Calu3 (cell line): ENCODE data around the gene IKZF1. TPM values are rescaled to one million over a fixed set of nuclear protein-coding genes. Genes with fewer than 3 reads are reported as not detected.

Source experiments
- BruUV-seq: library from RNA; stranded (reverse); fragments of 400-500 nt; replicated peaks from 2 replicates; lab custom pipeline; 2021; lab: Mats Ljungman, UMichigan
- CTCF ChIA-PET: fragments of 300-600 bp; sonication (Branson Sonifier 250); formaldehyde crosslinking; loops from one replicate; lab custom pipeline; 2022; ENCODE audit warnings: antibody characterized with exemption; lab: Charles Lee
- DNase-seq: peaks from one replicate; pipeline ENCODE4 v3.0.0; 2022
- H3K27ac Mint-ChIP-seq: one replicate; pipeline ENCODE4 v1.8.0; 2022; ENCODE audit warnings: mixed read lengths; ENCODE audit not compliant: unreplicated experiment
- H3K27me3 Mint-ChIP-seq: one replicate; pipeline ENCODE4 v1.8.0; 2022; ENCODE audit warnings: mixed read lengths; ENCODE audit not compliant: unreplicated experiment
- H3K36me3 Mint-ChIP-seq: one replicate; pipeline ENCODE4 v1.8.0; 2022; ENCODE audit warnings: mild to moderate bottlenecking, moderate library complexity, mixed read lengths; ENCODE audit not compliant: insufficient read depth, unreplicated experiment
- H3K4me1 Mint-ChIP-seq: one replicate; pipeline ENCODE4 v1.8.0; 2022; ENCODE audit warnings: mild to moderate bottlenecking, low read depth, mixed read lengths; ENCODE audit not compliant: unreplicated experiment
- H3K4me3 Mint-ChIP-seq: one replicate; pipeline ENCODE4 v1.8.0; 2022; ENCODE audit warnings: mild to moderate bottlenecking, low read depth, moderate library complexity, mixed read lengths; ENCODE audit not compliant: unreplicated experiment
- H3K9me3 Mint-ChIP-seq: one replicate; pipeline ENCODE4 v1.8.0; 2022; ENCODE audit warnings: low read depth, mixed read lengths; ENCODE audit not compliant: unreplicated experiment
- intact Hi-C: fragments of 100-400 bp; cut with micrococcal nuclease; formaldehyde crosslinking; loops from one replicate; pipeline ENCODE4 v1.10.0; 2022; ENCODE audit not compliant: unreplicated experiment
- total RNA-seq: library from RNA; stranded (reverse); gene quantifications from 2 replicates; pipeline ENCODE4 v1.2.3, GENCODE V29; 2022
- TF ChIP-seq, protein P1 (sequence below): fragments of 200-600 bp; IDR thresholded peaks from one replicate; pipeline ENCODE4 v1.8.0; 2022; ENCODE audit warnings: antibody characterized with exemption; ENCODE audit not compliant: unreplicated experiment

The IKZF1 gene
- total RNA-seq, 1 experiment from 2014 or later = 0.28 TPM

DNA sequence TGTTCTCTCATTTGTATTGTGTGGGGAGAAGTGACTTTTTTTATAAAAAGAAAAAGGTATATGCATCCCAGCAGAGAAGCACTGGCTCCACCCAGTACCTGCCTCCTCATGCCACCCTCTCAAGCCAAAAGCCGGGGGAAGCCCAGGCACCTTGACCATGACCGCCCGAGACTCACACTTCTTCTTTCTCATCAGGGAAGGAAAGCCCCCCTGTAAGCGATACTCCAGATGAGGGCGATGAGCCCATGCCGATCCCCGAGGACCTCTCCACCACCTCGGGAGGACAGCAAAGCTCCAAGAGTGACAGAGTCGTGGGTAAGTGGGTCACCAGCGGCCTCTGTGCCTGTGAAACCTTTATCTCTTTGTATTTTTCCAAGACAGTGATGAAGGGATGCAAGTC is 22.9 kb downstream of the IKZF1 start:
- H3K4me1 Mint-ChIP-seq = no peaks in the 10 kb centered on the region
- intact Hi-C loops = no loop called here
- DNase-seq = no peak
- no peak overlapping the region for H3K27ac Mint-ChIP-seq
- no peaks in the 10 kb centered on the region for H3K36me3 Mint-ChIP-seq
- CTCF ChIA-PET = interaction anchor here (1.0 kb wide), 1 partner anchor 17 kb away, joined by 3 read pairs; no protein-coding TSS in a partner anchor
- peaks cover 84% of the 10 kb centered on the region for H3K27me3 Mint-ChIP-seq
- no peaks in the 10 kb centered on the region for H3K9me3 Mint-ChIP-seq
- TF ChIP-seq, protein P1, sequence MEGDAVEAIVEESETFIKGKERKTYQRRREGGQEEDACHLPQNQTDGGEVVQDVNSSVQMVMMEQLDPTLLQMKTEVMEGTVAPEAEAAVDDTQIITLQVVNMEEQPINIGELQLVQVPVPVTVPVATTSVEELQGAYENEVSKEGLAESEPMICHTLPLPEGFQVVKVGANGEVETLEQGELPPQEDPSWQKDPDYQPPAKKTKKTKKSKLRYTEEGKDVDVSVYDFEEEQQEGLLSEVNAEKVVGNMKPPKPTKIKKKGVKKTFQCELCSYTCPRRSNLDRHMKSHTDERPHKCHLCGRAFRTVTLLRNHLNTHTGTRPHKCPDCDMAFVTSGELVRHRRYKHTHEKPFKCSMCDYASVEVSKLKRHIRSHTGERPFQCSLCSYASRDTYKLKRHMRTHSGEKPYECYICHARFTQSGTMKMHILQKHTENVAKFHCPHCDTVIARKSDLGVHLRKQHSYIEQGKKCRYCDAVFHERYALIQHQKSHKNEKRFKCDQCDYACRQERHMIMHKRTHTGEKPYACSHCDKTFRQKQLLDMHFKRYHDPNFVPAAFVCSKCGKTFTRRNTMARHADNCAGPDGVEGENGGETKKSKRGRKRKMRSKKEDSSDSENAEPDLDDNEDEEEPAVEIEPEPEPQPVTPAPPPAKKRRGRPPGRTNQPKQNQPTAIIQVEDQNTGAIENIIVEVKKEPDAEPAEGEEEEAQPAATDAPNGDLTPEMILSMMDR = no peak
- no TSS peak for BruUV-seq
- H3K4me3 Mint-ChIP-seq = no peak overlapping the region

DNA sequence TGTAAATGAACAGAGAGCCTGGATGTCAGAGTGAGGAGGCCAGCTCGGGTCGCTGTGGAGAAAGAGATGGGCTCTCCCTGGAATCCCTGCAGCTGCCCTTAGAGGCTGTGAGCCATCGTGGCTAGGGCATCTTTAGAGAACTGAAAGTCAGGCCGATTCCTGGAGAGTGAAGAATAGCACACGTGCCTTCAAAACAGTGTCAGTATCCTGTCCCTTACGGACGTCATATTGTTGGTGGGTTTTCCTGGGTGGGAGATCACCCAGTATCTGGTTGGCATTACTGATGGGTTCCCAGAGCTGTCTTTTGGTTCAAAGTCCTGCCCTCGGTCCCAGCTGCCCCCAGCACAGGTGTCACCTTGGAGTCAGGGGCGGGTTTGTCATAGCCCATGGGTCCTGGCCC is 25.3 kb downstream of the IKZF1 start:
- H3K36me3 Mint-ChIP-seq = no peaks in the 10 kb centered on the region
- CTCF ChIA-PET = no interaction called here
- no peaks in the 10 kb centered on the region for H3K9me3 Mint-ChIP-seq
- no peak overlapping the region for H3K4me3 Mint-ChIP-seq
- H3K4me1 Mint-ChIP-seq = no peaks in the 10 kb centered on the region
- no peak overlapping the region for H3K27ac Mint-ChIP-seq
- intact Hi-C loops = no loop called here
- TF ChIP-seq, protein P1 = no peak
- peaks cover 66% of the 10 kb centered on the region for H3K27me3 Mint-ChIP-seq
- no TSS peak for BruUV-seq
- DNase-seq = no peak

DNA sequence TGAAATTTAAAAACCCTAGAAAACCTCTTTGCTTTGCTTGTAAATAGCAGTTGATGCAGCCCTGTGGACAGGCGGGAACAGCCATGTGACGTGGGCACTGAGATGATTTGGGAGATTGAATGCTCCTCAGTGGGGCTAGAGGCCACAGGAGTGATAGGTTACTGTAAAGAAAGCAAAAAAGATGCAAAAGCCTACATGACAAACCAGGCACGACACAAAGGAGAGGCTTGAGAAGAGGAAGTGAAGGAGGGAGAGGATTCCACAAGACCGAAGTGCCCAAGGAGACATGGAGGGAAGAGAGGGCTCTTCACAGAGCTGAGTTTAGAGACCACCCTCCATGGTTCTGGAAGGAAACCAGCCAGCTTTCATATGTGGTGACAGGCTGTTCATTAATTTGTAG is 25.7 kb downstream of the IKZF1 start:
- no TSS peak for BruUV-seq
- no peaks in the 10 kb centered on the region for H3K36me3 Mint-ChIP-seq
- no peak overlapping the region for H3K27ac Mint-ChIP-seq
- H3K4me3 Mint-ChIP-seq = no peak overlapping the region
- H3K4me1 Mint-ChIP-seq = no peaks in the 10 kb centered on the region
- intact Hi-C loops = no loop called here
- TF ChIP-seq, protein P1 = no peak
- H3K9me3 Mint-ChIP-seq = no peaks in the 10 kb centered on the region
- peaks cover 61% of the 10 kb centered on the region for H3K27me3 Mint-ChIP-seq
- CTCF ChIA-PET = no interaction called here
- DNase-seq = no peak

DNA sequence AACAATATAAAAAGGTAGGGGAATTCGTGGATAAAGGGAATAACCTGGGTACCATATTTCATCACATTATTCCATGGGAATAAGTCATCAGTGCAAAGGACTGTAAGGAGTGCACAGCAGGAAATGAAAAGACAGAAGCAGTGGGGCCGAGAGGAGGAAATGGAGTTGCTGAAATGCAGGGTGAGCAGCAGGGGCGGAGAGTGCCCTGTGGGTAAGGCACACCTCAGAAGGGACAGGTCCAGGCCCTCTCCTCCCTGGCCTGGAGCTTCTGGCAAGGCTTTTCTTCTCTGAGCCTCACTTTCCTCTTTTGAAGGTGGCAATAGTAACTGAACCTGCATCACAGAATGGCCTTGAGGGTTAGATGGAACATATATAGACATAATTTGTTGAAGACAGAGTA is 26.2 kb downstream of the IKZF1 start:
- Mint-ChIP-seq H3K9me3 (no peaks in the 10 kb centered on the region), H3K27me3 (peaks cover 57% of the 10 kb centered on the region), H3K4me1 (no peaks in the 10 kb centered on the region), H3K36me3 (no peaks in the 10 kb centered on the region), H3K4me3 (no peak overlapping the region), H3K27ac (no peak overlapping the region)
- no TSS peak for BruUV-seq
- intact Hi-C loops = no loop called here
- no peak for DNase-seq
- CTCF ChIA-PET = interaction anchor here (0.7 kb wide), 1 partner anchor 770 kb away, joined by 3 read pairs; no protein-coding TSS in a partner anchor
- TF ChIP-seq, protein P1 = no peak
